Activated CD8-positive, alpha-beta T cell treated with anti-CD3 and anti-CD28 coated beads for 36 hours (primary cell): Measurements from ENCODE around the gene KIAA1549. TPM values are rescaled to one million over a fixed set of nuclear protein-coding genes. Genes with fewer than 3 reads are reported as not detected.

Experiments used
- ATAC-seq: fragments of 200-7000 bp; cut with Tn5 transposase; one replicate; pipeline ENCODE4 v1.10.0; 2021; ENCODE audit warnings: mild to moderate bottlenecking, moderate library complexity
- CTCF ChIA-PET: fragments of 350-600 bp; sonication (Branson Sonifier 250); formaldehyde crosslinking; loops from one replicate; lab custom pipeline; 2021; ENCODE audit warnings: antibody characterized with exemption; lab: Charles Lee
- POLR2A ChIA-PET: fragments of 350-600 bp; sonication (Branson Sonifier 250); formaldehyde crosslinking; loops from one replicate; lab custom pipeline; 2021; ENCODE audit warnings: antibody characterized with exemption; lab: Charles Lee
- DNase-seq: peaks from one replicate; pipeline ENCODE4 v3.0.0-alpha.2; 2020
- H3K27ac Mint-ChIP-seq: one replicate; pipeline ENCODE4 v1.8.0; 2021; ENCODE audit warnings: mild to moderate bottlenecking, mixed read lengths
- H3K27me3 Mint-ChIP-seq: one replicate; pipeline ENCODE4 v1.8.0; 2021; ENCODE audit warnings: mixed read lengths
- H3K36me3 Mint-ChIP-seq: one replicate; pipeline ENCODE4 v1.8.0; 2021; ENCODE audit warnings: low read depth, mixed read lengths
- H3K4me1 Mint-ChIP-seq: one replicate; pipeline ENCODE4 v1.8.0; 2021; ENCODE audit warnings: low read depth, mixed read lengths
- H3K4me3 Mint-ChIP-seq: one replicate; pipeline ENCODE4 v1.8.0; 2021; ENCODE audit warnings: mild to moderate bottlenecking, moderate library complexity, mixed read lengths
- H3K9me3 Mint-ChIP-seq: one replicate; pipeline ENCODE4 v1.8.0; 2021; ENCODE audit warnings: mixed read lengths
- intact Hi-C: fragments of 100-400 bp; cut with micrococcal nuclease; formaldehyde crosslinking; loops from one replicate; pipeline ENCODE4 v1.10.0; 2022
- total RNA-seq, 2 experiments: library from RNA; stranded (reverse); gene quantifications; one replicate each; pipeline ENCODE4 v1.2.3, GENCODE V29; 2021
- TF ChIP-seq, protein P1 (sequence below): fragments of 200-600 bp; IDR thresholded peaks from one replicate; pipeline ENCODE4 v1.8.0; 2022; ENCODE audit warnings: antibody characterized with exemption, mild to moderate bottlenecking

KIAA1549 gene
- total RNA-seq, 2 experiments from 2014 or later: 1.3 to 1.5 TPM

DNA sequence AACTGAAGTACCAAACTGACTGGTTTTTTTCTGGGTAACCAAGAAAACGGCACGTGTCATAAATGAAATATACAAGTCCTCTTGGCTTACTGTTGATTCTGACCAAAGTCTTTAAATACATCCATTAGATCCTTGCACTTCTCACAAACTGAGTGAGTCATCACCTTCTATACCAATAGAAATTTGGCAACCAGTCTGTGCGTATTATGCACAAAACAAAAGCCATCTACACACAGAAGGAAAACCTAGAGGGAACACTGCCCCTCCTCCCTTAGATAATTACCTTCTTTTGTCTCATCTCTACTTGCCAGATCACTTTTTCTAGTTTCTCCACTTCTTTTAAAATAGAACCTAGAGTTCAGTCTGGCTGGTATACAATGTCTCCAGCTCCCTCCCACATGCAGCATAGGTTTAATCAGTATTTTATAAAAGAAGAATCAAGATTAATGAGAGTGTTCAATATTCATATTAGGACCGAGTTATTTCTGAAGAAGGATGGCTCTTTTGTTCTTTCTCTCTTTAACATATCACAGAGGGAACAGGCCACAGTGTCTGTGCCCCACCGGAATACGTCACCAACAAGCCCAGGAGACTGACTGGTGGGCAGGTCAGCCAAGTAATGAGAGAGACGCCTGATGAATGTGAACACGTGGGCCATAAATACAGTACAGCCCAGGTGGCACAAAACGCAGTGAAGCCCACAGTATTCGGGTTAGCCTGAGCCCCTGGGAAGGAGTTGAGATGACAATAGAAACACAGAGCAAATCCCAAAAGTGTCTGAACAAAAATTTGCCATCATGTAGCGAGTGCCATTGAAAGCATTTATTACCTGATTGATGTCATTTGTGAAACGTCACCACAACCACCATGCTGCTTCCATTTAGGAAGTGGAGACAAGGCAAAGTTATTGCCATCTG lies 91.3 kb downstream of the KIAA1549 start:
- DNase-seq: no peak
- TF ChIP-seq, protein P1, sequence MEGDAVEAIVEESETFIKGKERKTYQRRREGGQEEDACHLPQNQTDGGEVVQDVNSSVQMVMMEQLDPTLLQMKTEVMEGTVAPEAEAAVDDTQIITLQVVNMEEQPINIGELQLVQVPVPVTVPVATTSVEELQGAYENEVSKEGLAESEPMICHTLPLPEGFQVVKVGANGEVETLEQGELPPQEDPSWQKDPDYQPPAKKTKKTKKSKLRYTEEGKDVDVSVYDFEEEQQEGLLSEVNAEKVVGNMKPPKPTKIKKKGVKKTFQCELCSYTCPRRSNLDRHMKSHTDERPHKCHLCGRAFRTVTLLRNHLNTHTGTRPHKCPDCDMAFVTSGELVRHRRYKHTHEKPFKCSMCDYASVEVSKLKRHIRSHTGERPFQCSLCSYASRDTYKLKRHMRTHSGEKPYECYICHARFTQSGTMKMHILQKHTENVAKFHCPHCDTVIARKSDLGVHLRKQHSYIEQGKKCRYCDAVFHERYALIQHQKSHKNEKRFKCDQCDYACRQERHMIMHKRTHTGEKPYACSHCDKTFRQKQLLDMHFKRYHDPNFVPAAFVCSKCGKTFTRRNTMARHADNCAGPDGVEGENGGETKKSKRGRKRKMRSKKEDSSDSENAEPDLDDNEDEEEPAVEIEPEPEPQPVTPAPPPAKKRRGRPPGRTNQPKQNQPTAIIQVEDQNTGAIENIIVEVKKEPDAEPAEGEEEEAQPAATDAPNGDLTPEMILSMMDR: no peak
- ATAC-seq: no peak
- Mint-ChIP-seq H3K9me3 (no peaks in the 10 kb centered on the region), H3K4me1 (peaks cover 7% of the 10 kb centered on the region), H3K4me3 (no peak overlapping the region), H3K36me3 (no peaks in the 10 kb centered on the region), H3K27me3 (no peaks in the 10 kb centered on the region), H3K27ac (no peak overlapping the region)
- CTCF ChIA-PET: interaction anchor here (1.2 to 6.3 kb wide), 2 partner anchors 8 to 18 kb away, joined by 3 to 89 read pairs; no protein-coding TSS in a partner anchor
- intact Hi-C loops: loop anchor here (10.0 kb wide), 1 partner anchor 185 kb away; no protein-coding TSS in a partner anchor
- POLR2A ChIA-PET: no interaction called here

GRCh38 chr7:138887872-138888656 lies 93.1 kb downstream of the KIAA1549 start:
- Mint-ChIP-seq H3K27ac (no peak overlapping the region), H3K27me3 (no peaks in the 10 kb centered on the region), H3K4me3 (no peak overlapping the region), H3K4me1 (peaks cover 7% of the 10 kb centered on the region), H3K36me3 (no peaks in the 10 kb centered on the region), H3K9me3 (no peaks in the 10 kb centered on the region)
- TF ChIP-seq, protein P1: no peak
- ChIA-PET POLR2A (interaction anchor here (1.0 kb wide), 1 partner anchor 129 kb away, joined by 3 read pairs; no protein-coding TSS in a partner anchor), CTCF (interaction anchor here (2.5 to 6.3 kb wide), 3 partner anchors 10 to 186 kb away, joined by 21 to 89 read pairs (median 44); partner anchors contain the start of gene KIAA1549)
- DNase-seq (no peak), ATAC-seq (no peak)
- intact Hi-C loops: loop anchor here (10.0 kb wide), 1 partner anchor 187 kb away; no protein-coding TSS in a partner anchor

GRCh38 chr7:138887085-138887710 lies 94.0 kb downstream of the KIAA1549 start:
- no peaks in the 10 kb centered on the region for H3K36me3 Mint-ChIP-seq
- no peaks in the 10 kb centered on the region for H3K9me3 Mint-ChIP-seq
- DNase-seq (no peak), ATAC-seq (no peak)
- H3K4me3 Mint-ChIP-seq: no peak overlapping the region
- intact Hi-C loops: loop anchor here (10.0 kb wide), 1 partner anchor 188 kb away; no protein-coding TSS in a partner anchor
- H3K27me3 Mint-ChIP-seq: no peaks in the 10 kb centered on the region
- ChIA-PET POLR2A (interaction anchor here (1.0 kb wide), 3 partner anchors 16 to 147 kb away, joined by 3 to 5 read pairs (median 5); no protein-coding TSS in a partner anchor), CTCF (interaction anchor here (0.7 to 6.3 kb wide), 47 partner anchors 10 to 1254 kb away, joined by 3 to 89 read pairs (median 4); partner anchors contain the start of genes KIAA1549 and ZC3HAV1L)
- H3K4me1 Mint-ChIP-seq: peaks cover 13% of the 10 kb centered on the region
- H3K27ac Mint-ChIP-seq: no peak overlapping the region
- TF ChIP-seq, protein P1: no peak

DNA sequence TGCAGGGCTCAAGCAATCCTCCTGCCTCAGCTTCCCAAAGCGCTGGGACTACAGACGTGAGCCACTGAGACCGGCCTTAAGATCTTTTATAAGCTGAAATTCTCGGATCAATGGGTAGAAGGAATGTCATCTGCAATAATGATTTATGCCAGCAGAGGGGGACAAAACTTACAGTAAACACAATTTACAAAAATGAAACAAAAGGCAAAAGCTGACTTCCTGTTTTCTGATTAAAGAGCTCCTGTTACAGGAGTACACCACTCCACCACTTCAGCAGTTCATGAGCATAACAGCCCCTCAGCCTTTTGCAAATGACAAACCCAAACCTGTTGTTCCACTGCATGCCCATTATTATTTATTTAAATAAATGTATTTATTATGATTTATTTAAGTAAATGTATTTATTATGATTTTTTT lies 94.7 kb downstream of the KIAA1549 start:
- H3K4me1 Mint-ChIP-seq: peaks cover 18% of the 10 kb centered on the region

More for the DNA sequence above, 94.7 kb downstream of the KIAA1549 start:
- DNase-seq (peak; percentile 55), ATAC-seq (peak; percentile 78)
- H3K9me3 Mint-ChIP-seq: no peaks in the 10 kb centered on the region
- H3K27ac Mint-ChIP-seq: peak overlapping the region; percentile 77
- intact Hi-C loops: loop anchor here (1.0 to 10.0 kb wide), 2 partner anchors 94 to 188 kb away; no protein-coding TSS in a partner anchor
- TF ChIP-seq, protein P1: peak; percentile 78
- no peak overlapping the region for H3K4me3 Mint-ChIP-seq
- CTCF ChIA-PET: interaction anchor here (0.7 to 6.3 kb wide), 49 partner anchors 9 to 1254 kb away, joined by 3 to 89 read pairs (median 4); partner anchors contain the start of genes KIAA1549 and ZC3HAV1L
- no peaks in the 10 kb centered on the region for H3K36me3 Mint-ChIP-seq
- no peaks in the 10 kb centered on the region for H3K27me3 Mint-ChIP-seq
- POLR2A ChIA-PET: interaction anchor here (0.5 to 1.0 kb wide), 4 partner anchors 17 to 159 kb away, joined by 3 to 5 read pairs (median 4); no protein-coding TSS in a partner anchor
